IMR-90 (cell line): ENCODE measurements around the gene AKIP1.

ENCODE experiments used
- BHLHE40 ChIP-seq: fragments of 150-350 bp; IDR thresholded peaks from 2 replicates; pipeline ENCODE4 v1.6.1; 2016; ENCODE audit warnings: mild to moderate bottlenecking, low read depth, low read length
- CEBPB ChIP-seq: IDR thresholded peaks from 2 replicates; pipeline ENCODE4 v1.6.1; 2012; ENCODE audit warnings: low read depth, low read length, improper control_type of control experiment
- CTCF ChIP-seq: conservative IDR thresholded peaks from 2 replicates; pipeline ENCODE4 v1.5.1; 2012; ENCODE audit warnings: mild to moderate bottlenecking, low read depth, low read length, improper control_type of control experiment
- ELK1 ChIP-seq: fragments of 150-350 bp; IDR thresholded peaks from 2 replicates; pipeline ENCODE4 v1.6.1; 2016; ENCODE audit warnings: low read depth, mild to moderate bottlenecking, low read length, moderate library complexity, borderline replicate concordance
- FOS ChIP-seq: fragments of 150-350 bp; IDR thresholded peaks from 2 replicates; pipeline ENCODE4 v1.6.1; 2016; ENCODE audit warnings: low read depth, low read length
- MAFK ChIP-seq: IDR thresholded peaks from 2 replicates; pipeline ENCODE4 v1.6.1; 2012; ENCODE audit warnings: low read depth, low read length, improper control_type of control experiment
- MAZ ChIP-seq: IDR thresholded peaks from 2 replicates; pipeline ENCODE4 v1.6.1; 2012; ENCODE audit warnings: low read depth, mild to moderate bottlenecking, low read length, improper control_type of control experiment, moderate library complexity, borderline replicate concordance
- MXI1 ChIP-seq: IDR thresholded peaks from 2 replicates; pipeline ENCODE4 v1.6.1; 2012; ENCODE audit warnings: low read depth, mild to moderate bottlenecking, low read length, moderate library complexity, borderline replicate concordance
- POLR2A ChIP-seq: IDR thresholded peaks from 2 replicates; pipeline ENCODE4 v1.6.1; 2012; ENCODE audit warnings: mild to moderate bottlenecking, low read depth, low read length
- RAD21 ChIP-seq: IDR thresholded peaks from 2 replicates; pipeline ENCODE4 v1.6.1; 2012; ENCODE audit warnings: low read length, improper control_type of control experiment
- RCOR1 ChIP-seq: IDR thresholded peaks from 2 replicates; pipeline ENCODE4 v1.6.1; 2012; ENCODE audit warnings: mild to moderate bottlenecking, low read length, improper control_type of control experiment; ENCODE audit not compliant: insufficient replicate concordance
- RFX5 ChIP-seq: IDR thresholded peaks from 2 replicates; pipeline ENCODE4 v1.8.0; 2012; ENCODE audit warnings: low read depth, mild to moderate bottlenecking, low read length, moderate library complexity
- SMC3 ChIP-seq: fragments of 150-350 bp; IDR thresholded peaks from 2 replicates; pipeline ENCODE4 v1.6.1; 2016; ENCODE audit warnings: low read depth, mild to moderate bottlenecking, antibody characterized with exemption, low read length, moderate library complexity
- USF2 ChIP-seq: fragments of 150-350 bp; IDR thresholded peaks from 2 replicates; pipeline ENCODE4 v1.6.1; 2017; ENCODE audit warnings: mild to moderate bottlenecking, antibody characterized with exemption, low read length, low read depth

GRCh38 chr11:8886322-8886721 is 24.7 kb upstream of the AKIP1 start:
- TF ChIP-seq CTCF = no peak
- TF ChIP-seq FOS = no peak
- TF ChIP-seq POLR2A = no peak
- no peak for TF ChIP-seq USF2
- no peak for TF ChIP-seq RAD21
- TF ChIP-seq RFX5 = no peak
- no peak for TF ChIP-seq ELK1
- TF ChIP-seq SMC3 = no peak
- TF ChIP-seq BHLHE40 = no peak
- TF ChIP-seq CEBPB = no peak
- TF ChIP-seq MAFK = no peak
- TF ChIP-seq MXI1 = no peak
- no peak for TF ChIP-seq RCOR1
- no peak for TF ChIP-seq MAZ
